ENCODE data around the gene HNRNPC.
A peak's percentile ranks its signal among the peaks of the same experiment; 100 is the strongest.
"Not testable (repeated sequence)": the region's sequence is repeated elsewhere in the genome, so short reads cannot be mapped to it uniquely, and the experiment has no call there.

Gene HNRNPC

DNA sequence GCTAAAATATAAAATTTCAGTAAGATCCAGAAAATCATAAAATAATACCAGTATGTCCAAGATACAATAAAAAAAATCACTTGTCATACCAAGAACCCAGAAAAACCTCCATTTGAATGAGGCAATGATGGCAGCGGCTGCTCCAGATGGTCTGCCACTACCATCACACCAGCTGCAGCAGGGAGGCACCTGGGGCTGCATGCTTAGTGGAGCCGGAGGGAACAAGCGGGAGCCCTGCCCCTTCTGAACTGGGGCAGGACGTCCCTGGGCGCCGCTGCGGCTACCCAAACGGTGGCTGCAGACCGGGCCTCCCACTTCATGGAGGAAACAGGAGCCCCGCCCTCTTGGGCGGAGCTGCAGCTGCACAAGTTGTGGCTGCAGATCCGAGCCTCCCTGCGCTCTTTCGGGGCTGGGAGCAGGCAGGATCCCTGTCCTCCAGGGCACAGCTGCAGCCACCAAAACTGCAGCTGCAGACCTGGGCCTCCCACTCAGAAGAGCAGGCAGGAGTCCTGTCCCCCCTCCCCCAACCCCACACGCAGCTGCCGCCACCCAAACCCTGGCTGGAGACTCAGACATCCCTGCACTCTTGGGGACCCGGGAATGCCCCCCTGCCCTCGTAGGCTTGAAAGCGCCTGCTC lies 77.3 kb downstream of the HNRNPC start:
- DNase-seq: peak; percentile 91 to 96

DNA sequence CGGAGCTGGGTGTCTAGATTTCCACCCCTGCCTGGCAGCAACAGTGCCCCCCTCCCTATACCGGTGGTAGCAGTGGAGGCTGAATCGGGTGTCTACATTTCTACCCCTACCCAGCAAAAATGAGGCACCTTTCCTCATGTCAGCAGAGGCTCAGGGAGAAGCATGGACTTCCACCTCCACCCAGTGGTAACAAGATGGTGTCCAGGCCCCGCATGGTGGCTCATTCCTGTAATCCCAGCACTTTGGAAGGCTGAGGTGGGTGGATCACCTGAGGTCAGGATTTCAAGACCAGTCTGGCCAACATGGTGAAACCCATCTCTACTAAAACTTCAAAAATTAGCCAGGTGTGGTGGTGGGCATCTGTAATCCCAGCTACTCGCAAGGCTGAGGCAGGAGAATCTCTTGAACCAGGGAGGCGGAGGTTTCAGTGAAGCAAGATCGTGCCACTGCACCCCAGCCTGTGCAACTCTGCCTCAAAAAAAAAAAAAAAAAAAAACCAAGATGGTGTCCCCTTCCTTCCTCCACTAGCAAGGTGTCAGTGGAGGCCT lies 77.9 kb downstream of the HNRNPC start:
- DNase-seq: no peak

DNA sequence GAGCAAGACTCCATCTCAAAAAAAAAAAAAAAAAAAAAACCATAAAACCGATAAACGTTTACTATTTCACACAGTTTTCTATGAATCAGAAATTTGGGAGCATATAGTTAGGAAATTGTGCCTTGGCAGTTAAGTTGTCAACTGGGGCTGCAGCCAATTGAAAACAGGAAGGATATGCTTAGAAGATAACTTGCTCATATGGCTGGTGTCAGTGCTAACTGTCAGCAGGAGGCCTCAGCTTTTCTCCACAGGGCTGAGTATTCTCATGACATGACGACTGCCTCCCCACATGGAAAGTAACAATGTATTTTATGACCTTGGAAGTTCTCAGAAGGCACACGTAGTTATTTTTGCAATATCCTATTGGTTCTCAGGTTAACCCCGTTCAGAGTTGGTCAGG lies 83.8 kb downstream of the HNRNPC start:
- DNase-seq: no peak

DNA sequence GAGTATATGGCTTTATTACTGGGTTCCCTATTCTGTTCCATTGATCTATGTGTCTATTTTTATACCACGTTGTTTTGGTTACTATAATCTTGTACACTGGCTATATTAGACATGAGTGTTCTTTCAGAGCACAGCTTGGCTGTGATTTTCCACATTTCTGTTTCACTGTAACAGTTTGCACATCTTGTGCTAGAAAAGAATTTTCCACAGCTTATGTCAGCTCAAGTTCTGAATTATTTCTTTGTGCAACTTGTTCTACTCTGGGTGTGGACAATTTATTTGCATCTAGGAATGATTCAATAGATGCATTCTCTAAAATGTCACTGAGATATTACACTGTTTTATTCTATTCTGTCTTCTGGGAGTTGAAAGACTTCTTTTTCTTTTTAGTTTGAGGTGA lies 85.0 kb downstream of the HNRNPC start:
- no peak for DNase-seq

DNA sequence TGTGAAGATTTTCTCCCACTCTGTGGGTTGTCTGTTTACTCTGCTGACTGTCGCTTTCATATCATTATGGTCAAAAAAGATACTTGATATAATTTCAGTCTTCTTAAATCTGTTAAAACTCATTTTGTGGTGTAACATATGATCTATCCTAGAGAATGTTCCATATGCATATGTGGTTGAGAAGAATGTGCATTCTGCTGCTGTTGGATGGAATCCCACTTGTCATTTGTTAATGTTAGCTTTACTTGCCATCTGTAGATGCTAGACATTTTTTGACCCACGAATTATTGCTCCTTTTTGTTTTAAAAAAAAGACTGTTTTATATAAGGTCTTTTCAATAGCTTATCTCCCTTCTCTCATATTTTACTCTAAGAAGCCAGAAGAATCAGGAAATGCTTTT lies 87.1 kb downstream of the HNRNPC start:
- DNase-seq: no peak

DNA sequence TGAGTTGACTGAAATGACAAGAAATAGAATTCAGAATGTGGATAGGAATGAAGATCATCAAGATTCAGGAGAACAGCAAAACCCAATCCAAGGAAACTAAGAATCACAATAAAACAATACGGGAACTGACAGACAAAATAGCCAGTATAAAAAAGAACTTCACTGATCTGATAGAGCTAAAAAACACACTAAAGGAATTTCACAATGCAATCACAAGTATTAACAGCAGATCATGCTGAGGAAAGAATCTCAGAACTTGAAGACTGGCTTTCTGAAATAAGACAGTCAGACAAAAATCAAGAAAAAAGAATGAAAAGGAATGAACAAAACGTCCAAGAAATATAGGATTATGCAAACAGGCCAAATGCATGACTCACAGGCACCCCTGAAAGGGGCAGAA lies 98.1 kb downstream of the HNRNPC start:
- DNase-seq: no peak

DNA sequence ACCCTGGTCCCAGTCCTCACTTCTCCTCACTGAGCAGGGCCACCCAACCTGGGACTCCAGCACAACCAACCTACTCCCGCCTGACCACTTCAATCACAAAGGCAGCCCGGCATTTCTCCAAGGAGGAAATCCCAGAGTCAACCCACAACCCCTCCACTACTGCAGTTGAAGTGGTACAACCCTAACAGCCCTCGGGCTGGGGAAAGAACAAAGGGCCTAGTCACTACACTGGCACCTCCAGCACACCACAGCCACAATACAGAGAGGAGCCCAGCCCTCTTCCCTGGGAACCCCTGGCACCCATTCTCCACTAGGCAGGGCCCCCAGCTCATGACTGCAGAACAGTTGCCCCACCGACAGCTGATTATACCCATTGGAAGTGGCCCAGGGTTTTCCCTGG lies 99.7 kb downstream of the HNRNPC start:
- DNase-seq: no peak

DNA sequence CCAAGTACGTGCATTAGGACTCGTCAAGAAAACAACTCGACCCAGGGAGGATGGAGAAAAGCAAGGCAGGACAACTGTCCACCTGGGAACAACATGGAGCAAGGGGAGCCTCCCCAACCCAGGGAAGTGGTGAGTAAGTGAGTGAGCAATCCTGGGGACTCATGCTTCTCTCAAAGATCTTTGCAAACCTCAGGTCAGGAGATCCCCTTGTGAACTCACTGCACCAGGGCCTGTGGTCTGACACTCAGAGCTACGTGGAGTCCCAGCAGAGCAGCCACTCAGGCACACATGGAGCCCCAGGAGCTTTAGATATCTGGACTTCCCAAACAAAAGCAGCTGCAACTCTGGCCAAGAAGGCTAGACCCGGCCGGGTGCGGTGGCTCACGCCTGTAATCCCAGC lies 101.2 kb downstream of the HNRNPC start:
- no peak for DNase-seq

DNA sequence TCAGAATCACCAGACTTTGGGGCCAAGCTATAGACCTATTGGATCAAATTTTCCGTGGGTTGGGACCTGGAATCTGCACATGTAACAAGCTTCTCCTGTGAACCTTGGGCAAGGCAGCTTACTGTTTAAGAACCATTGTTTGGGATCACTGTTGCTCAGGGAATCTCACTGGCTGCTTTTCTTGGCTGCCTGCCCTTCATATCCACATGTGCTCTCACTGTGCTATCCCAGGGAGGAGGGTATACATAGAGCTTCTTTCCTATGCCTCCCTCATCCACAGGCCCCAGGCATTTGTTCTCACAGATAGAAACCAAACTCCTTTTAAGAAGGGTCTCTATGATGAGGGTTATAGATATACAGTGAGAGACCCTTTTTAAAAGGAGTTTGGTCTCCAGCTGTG lies 103.6 kb downstream of the HNRNPC start:
- not testable (repeated sequence) for DNase-seq

DNA sequence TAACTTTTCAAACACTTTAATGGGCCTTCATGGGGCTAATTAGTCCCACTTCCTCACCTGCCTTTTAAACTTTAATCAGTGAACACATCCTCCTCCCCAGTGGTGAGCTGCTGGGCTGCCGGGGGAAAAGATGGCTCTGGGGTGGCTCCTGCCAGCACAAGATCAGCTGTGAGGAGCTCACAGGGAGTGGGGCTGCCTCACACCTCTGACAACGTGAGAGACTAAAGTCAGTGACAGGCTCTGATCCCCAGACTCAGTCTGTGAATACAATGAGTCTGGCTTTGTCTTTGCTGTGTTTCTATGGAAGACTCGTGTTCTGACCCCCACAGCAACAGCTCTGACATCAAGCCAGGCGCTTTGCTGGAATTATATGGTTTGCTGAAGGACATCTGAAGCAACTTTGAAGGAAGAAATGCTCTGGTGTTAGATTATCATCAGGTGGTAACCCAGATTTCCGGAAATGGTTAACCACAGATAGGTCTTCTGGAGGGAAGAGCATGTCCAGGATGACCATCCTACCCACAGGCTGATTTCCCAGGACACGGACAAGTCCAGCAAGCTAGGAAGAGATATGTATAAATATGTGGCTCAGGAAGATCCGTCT lies 104.1 kb downstream of the HNRNPC start:
- not testable (repeated sequence) for DNase-seq

DNA sequence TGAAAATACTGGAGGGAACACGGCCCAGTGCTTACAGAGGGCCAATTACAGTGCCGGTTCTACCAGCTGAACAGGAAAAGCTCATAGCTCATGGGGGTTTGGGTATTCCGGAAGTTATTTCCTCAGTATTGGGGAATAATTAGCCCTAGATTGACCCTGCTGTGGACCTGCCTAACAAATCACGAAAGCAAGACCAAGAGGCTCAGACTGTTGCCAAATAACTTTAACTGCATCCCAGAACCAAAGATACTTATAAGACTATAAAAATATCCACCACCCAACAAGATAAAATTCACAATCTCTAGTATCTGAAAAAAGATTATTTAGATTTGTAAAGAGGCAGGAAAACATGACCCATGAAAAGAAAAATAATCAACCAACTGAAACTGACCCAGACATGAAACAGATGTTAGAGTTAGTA lies 105.4 kb downstream of the HNRNPC start:
- DNase-seq: no peak

DNA sequence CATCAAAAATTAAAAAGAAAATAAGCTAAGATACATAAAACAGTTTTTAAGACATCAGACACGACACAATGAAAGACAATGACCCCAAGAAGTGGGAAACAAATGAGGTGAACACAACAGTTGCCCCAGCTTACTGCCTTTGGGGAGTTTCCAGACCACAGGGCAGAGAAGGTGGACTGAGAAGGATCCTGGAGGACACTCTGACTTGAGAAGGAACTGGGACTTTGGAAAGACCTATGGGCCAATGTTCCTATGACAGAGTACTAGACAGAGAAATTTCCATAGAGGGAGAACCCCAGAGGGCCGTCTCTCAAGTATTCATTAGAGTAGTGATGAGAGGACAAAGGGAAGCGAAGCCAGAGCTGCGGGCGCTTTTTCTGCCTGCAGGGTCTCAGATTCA lies 107.2 kb downstream of the HNRNPC start:
- no peak for DNase-seq

DNA sequence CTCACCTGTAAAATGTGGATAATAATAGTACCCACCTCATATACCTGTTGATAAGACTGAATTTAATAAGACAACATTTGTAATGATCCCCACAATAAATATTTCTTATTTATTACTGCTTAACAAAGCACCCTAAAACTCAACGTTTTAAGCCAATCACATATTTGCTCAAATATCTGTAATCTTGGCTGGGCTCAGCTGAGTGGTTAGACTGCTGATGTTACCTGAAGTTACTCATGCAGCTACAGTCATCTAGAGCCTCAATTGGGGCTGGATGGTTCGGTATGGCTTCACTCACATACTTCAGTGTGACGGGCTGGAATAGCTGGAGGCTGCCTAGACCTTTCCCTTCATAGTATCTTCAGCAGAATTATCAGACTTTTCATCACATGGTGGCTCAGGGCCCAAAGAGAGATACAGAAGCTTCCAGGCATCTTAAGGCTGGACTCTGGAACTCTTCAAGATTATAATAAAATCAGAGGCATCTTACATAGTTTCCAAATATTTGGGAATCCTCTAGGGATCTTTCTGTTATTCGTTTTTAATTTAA lies 109.1 kb downstream of the HNRNPC start:
- DNase-seq: no peak
